Measurements from ENCODE around the gene PKD1.

The PKD1 gene

DNA sequence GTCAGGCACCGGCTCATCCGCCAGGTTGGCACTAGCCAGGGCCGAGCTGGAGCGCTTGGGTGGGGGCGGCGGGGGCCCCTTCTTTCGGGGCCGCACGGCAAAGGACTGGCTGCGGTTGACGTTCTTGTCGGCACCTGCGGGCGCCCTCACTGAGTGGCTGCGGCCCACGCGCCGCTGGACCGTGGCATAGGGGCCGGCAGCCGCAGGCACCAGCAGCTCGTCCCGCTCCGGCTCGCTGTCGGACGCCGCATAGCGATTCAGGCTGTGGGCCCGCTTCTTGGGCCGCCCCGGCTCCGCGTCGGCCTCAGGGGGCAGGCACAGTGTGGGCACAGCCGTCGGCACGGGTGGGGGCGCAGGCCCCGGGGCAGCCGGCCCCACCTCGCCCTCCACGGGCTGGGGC is 44.8 kb upstream of the PKD1 start:
- DNase-seq = no peak
- peaks cover 70% of the 10 kb centered on the region for H3K36me3 ChIP-seq
- TF ChIP-seq, protein P1, sequence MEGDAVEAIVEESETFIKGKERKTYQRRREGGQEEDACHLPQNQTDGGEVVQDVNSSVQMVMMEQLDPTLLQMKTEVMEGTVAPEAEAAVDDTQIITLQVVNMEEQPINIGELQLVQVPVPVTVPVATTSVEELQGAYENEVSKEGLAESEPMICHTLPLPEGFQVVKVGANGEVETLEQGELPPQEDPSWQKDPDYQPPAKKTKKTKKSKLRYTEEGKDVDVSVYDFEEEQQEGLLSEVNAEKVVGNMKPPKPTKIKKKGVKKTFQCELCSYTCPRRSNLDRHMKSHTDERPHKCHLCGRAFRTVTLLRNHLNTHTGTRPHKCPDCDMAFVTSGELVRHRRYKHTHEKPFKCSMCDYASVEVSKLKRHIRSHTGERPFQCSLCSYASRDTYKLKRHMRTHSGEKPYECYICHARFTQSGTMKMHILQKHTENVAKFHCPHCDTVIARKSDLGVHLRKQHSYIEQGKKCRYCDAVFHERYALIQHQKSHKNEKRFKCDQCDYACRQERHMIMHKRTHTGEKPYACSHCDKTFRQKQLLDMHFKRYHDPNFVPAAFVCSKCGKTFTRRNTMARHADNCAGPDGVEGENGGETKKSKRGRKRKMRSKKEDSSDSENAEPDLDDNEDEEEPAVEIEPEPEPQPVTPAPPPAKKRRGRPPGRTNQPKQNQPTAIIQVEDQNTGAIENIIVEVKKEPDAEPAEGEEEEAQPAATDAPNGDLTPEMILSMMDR (IDR thresholded peaks at IDR 0.05; ENCODE audit: low read depth, low read length) = no peak
- H3K27me3 ChIP-seq (ENCODE audit: insufficient read depth, low read depth, severe bottlenecking) = no peaks in the 10 kb centered on the region
- no peak overlapping the region for H3K27ac ChIP-seq
- H3K4me3 ChIP-seq (ENCODE audit: low read depth, low read length) = no peak overlapping the region
- no peaks in the 10 kb centered on the region for H3K9me3 ChIP-seq (ENCODE audit: severe bottlenecking)

DNA sequence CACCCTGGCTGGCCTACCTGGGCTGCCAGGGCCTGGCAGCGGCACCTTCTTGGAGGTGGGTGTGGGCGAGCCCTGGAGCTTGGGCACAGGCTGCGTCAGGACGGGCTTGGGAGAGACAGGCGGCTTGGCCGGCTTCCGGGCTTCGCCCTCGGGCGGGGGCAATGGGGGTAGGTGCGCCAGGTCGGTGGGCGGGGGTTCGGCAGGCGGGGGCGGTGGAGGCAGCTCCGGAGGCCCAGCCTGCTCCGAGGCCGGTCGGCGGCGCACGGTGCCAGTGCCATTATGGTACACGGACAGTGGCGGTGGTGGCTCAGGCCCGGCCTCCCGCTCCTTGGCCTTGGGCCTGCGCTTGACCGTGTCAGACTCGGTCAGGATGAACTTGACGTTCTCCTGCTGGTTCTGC is 43.9 kb upstream of the PKD1 start:
- no peaks in the 10 kb centered on the region for H3K27me3 ChIP-seq (ENCODE audit: insufficient read depth, low read depth, severe bottlenecking)
- H3K27ac ChIP-seq = no peak overlapping the region
- peaks cover 73% of the 10 kb centered on the region for H3K36me3 ChIP-seq
- no peaks in the 10 kb centered on the region for H3K9me3 ChIP-seq (ENCODE audit: severe bottlenecking)
- DNase-seq = no peak
- H3K4me3 ChIP-seq (ENCODE audit: low read depth, low read length) = no peak overlapping the region
- TF ChIP-seq, protein P1 (IDR thresholded peaks at IDR 0.05; ENCODE audit: low read depth, low read length) = no peak

DNA sequence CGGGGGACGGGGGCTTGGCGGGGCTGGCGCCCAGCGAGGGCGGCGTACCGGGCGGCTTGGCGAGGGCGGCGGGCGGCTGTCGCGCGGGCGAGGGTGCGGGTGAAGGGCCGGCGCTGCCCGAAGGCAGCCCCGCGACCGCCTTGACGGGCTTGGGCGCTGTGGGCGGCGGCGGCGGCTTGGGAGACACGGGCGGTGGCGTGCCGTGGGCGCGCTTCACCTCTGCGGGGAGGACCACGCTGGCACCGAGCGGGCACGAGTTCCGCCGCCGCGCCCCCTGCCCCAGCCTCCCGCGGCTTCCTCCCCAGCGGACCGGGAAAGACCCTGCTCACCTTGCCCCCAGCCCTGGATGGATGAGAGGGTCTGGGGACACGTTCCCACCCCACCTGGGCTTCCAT is 43.4 kb upstream of the PKD1 start:
- no peak overlapping the region for H3K27ac ChIP-seq
- no peak overlapping the region for H3K4me3 ChIP-seq (ENCODE audit: low read depth, low read length)
- peaks cover 76% of the 10 kb centered on the region for H3K36me3 ChIP-seq
- TF ChIP-seq, protein P1 (IDR thresholded peaks at IDR 0.05; ENCODE audit: low read depth, low read length) = no peak
- H3K9me3 ChIP-seq (ENCODE audit: severe bottlenecking) = no peaks in the 10 kb centered on the region
- no peaks in the 10 kb centered on the region for H3K27me3 ChIP-seq (ENCODE audit: insufficient read depth, low read depth, severe bottlenecking)
- no peak for DNase-seq

DNA sequence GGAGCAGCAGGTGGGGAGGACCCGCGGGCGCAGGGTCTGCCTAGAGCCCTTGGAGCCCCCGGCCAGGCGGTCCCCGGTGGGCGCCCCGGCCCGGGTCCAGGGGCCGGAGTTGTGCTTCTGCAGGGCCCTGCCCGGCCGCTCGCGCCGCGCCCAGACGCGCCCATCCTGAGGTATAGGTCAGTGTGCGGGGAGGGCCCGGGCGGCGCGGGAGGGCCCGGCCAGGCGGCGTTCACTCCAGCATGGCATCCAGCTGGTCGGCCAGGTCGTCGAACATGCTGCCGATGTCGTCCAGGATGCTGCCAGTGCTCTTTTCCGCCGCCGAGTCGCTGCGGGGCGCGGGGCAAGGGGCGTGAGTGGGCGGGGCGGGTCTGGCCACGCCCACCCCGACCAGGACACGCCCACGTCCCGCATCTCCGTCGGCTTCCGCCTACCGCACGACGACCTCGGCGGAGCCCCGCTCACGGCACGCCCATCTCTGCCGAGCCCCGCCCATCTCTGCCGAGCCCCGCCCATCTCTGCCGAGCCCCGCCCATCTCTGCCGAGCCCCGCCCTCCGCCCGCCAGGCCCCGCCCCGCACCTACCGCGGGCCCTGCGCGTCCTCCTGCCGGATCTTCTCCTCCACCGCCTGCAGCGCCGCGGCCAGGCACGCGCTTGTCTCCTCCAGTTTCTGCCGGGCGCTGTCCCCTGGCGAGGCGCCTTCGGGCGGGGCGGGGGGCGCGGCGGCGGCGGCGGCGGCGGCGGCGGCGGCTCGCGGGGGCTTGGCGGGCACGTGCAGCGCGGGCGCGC is 42.8 kb upstream of the PKD1 start:
- DNase-seq = no peak
- Histone ChIP-seq H3K4me3 (ENCODE audit: low read depth, low read length) (no peak overlapping the region), H3K27me3 (ENCODE audit: insufficient read depth, low read depth, severe bottlenecking) (no peaks in the 10 kb centered on the region), H3K27ac (no peak overlapping the region), H3K36me3 (peaks cover 77% of the 10 kb centered on the region), H3K9me3 (ENCODE audit: severe bottlenecking) (no peaks in the 10 kb centered on the region)
- TF ChIP-seq, protein P1 (IDR thresholded peaks at IDR 0.05; ENCODE audit: low read depth, low read length) = no peak

DNA sequence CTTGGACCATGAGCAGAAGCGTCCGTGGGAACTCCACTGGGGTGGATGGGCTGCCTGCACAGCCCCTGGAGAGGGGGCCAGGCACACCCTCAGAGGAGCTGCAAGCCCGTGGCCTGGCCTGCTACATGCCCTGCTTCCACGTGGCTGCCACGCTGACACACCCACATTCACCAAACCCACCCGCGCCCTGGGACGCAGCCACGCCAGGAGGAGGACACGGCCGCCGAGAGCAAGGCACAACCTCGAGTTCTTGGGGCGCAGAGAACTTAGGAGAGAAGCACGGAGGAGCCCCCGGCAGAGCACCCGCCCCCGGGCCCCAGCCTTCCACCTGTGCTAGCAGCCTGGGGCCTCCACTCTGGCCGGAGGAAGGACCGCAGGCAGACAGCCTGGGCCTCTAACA is 41.9 kb upstream of the PKD1 start:
- no peak for DNase-seq
- no peak overlapping the region for H3K4me3 ChIP-seq (ENCODE audit: low read depth, low read length)
- TF ChIP-seq, protein P1 (IDR thresholded peaks at IDR 0.05; ENCODE audit: low read depth, low read length) = no peak
- H3K27me3 ChIP-seq (ENCODE audit: insufficient read depth, low read depth, severe bottlenecking) = no peaks in the 10 kb centered on the region
- no peaks in the 10 kb centered on the region for H3K9me3 ChIP-seq (ENCODE audit: severe bottlenecking)
- peaks cover 75% of the 10 kb centered on the region for H3K36me3 ChIP-seq
- H3K27ac ChIP-seq = no peak overlapping the region

DNA sequence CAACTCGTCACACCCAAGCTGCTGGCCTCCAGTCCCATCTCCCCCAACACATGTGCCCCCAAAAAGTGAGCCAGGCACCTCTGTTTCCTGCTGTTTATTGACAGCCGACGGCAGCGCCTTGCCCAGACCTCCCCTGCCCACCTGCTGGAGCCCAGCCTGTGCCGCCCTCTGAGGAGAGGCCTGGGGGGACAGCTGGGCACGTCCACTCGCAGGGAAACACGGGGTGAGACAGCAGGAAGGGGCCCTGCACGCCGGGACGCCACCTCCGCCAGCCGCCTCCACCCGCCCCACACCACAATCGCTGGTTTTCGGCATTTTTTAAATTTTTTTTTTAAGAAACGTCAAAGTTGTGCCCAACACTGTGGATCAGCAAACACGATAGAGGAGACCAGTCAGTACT is 41.4 kb upstream of the PKD1 start:
- DNase-seq = no peak
- TF ChIP-seq, protein P1 (IDR thresholded peaks at IDR 0.05; ENCODE audit: low read depth, low read length) = no peak
- H3K9me3 ChIP-seq (ENCODE audit: severe bottlenecking) = no peaks in the 10 kb centered on the region
- no peaks in the 10 kb centered on the region for H3K27me3 ChIP-seq (ENCODE audit: insufficient read depth, low read depth, severe bottlenecking)
- peaks cover 71% of the 10 kb centered on the region for H3K36me3 ChIP-seq
- H3K27ac ChIP-seq = no peak overlapping the region
- H3K4me3 ChIP-seq (ENCODE audit: low read depth, low read length) = no peak overlapping the region
